ENCODE measurements around the gene DNAJC30. TPM values are rescaled to one million over a fixed set of nuclear protein-coding genes. Genes with fewer than 3 reads are reported as not detected.

Gene DNAJC30
- total RNA-seq, 1 experiment from 2014 or later, result 8.5 TPM

DNA sequence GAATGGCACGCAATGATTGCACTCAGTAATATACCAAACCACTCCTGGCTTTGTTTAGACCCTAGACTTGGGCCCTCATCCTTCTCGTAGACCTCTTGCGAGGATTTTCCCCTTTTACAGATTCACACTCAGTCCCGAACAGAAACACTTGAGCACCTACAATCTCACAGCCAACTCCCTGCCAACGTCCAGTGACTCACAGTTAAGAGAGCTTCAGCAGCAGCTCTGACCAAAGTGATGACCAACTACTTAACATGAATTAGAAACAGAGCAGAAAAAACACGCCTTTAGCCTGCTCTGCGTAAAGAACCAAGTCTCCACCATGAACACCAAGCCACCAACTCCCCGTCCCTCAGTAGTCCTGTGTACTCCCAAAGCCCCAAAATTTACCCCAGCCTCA lies 2.2 kb downstream of the DNAJC30 start:
- no peak overlapping the region for H3K27ac ChIP-seq (ENCODE audit: low read depth, low read length)
- BruUV-seq (replicated peaks), result no TSS peak
- ChIA-PET RAD21 (ENCODE audit: low non-redundant PET in 1 of 2, low total read pairs in 2 of 2, uncharacterized antibody in 2 of 2, unreplicated experiment in 2 of 2) (no interaction called here), CTCF (no interaction called here), POLR2A (no interaction called here)
- no peak overlapping the region for H3K9ac ChIP-seq (ENCODE audit: low read length)
- peaks cover 70% of the 10 kb centered on the region for H3K79me2 ChIP-seq (ENCODE audit: insufficient read depth, low read length)
- H3K27me3 ChIP-seq (ENCODE audit: insufficient read depth, low read length), result no peaks in the 10 kb centered on the region
- 0 out of 2 replicates have a peak overlapping the region, but pooled peaks have one; percentile 94 for H3K4me2 ChIP-seq (ENCODE audit: low read length)
- no peak for DNase-seq (ENCODE audit: low read depth, low spot score)
- intact Hi-C loops (cut with micrococcal nuclease), result no loop called here
- H3K9me2 ChIP-seq (ENCODE audit: insufficient read depth), result no peaks in the 10 kb centered on the region
- H3K4me3 ChIP-seq (replicated peaks in 1 of 2; ENCODE audit: low read depth in 1 of 2, low read length in 2 of 2), result no peak overlapping the region
- ATAC-seq, result no peak
- no peak overlapping the region for H2AFZ ChIP-seq (ENCODE audit: low read depth, low read length, poor library complexity, severe bottlenecking)
- peaks cover 11 to 24% of the 10 kb centered on the region in 2 experiments for H3K4me1 ChIP-seq (ENCODE audit: control insufficient read depth in 1 of 2, insufficient read depth in 2 of 2, low read length in 2 of 2)
- H3K9me3 ChIP-seq (ENCODE audit: control insufficient read depth in 1 of 2, insufficient read depth in 1 of 2, low read depth in 1 of 2, low read length in 2 of 2), result no peaks in the 10 kb centered on the region
- H3K36me3 ChIP-seq (ENCODE audit: control insufficient read depth in 1 of 2, insufficient read depth in 2 of 2, low read length in 2 of 2), result peaks cover 2 to 4% of the 10 kb centered on the region in 2 experiments; a peak in 2 of 4 replicates
- no peaks in the 10 kb centered on the region for H4K20me1 ChIP-seq (ENCODE audit: insufficient read depth)
- TF ChIP-seq EGR1 (IDR thresholded peaks at IDR 0.05; ENCODE audit: low read depth) (no peak), RAD21 (IDR thresholded peaks at IDR 0.05; ENCODE audit: low read depth) (no peak), SRF (IDR thresholded peaks at IDR 0.05; ENCODE audit: low read depth) (no peak), EZH2 (IDR thresholded peaks at IDR 0.05) (no peak), YY1 (IDR thresholded peaks at IDR 0.05; ENCODE audit: extremely low read depth, insufficient replicate concordance, low read depth, low read length) (no peak), SIN3A (IDR thresholded peaks at IDR 0.05; ENCODE audit: low read depth) (no peak), CBX3 (IDR thresholded peaks at IDR 0.05; ENCODE audit: low read depth) (no peak), TCF7L2 (IDR thresholded peaks at IDR 0.05; ENCODE audit: borderline replicate concordance, extremely low read depth, insufficient read depth, insufficient read length) (no peak)
- TF ChIP-seq, protein P1, sequence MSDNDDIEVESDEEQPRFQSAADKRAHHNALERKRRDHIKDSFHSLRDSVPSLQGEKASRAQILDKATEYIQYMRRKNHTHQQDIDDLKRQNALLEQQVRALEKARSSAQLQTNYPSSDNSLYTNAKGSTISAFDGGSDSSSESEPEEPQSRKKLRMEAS (IDR thresholded peaks at IDR 0.05), result no peak
- TF ChIP-seq, protein P2, sequence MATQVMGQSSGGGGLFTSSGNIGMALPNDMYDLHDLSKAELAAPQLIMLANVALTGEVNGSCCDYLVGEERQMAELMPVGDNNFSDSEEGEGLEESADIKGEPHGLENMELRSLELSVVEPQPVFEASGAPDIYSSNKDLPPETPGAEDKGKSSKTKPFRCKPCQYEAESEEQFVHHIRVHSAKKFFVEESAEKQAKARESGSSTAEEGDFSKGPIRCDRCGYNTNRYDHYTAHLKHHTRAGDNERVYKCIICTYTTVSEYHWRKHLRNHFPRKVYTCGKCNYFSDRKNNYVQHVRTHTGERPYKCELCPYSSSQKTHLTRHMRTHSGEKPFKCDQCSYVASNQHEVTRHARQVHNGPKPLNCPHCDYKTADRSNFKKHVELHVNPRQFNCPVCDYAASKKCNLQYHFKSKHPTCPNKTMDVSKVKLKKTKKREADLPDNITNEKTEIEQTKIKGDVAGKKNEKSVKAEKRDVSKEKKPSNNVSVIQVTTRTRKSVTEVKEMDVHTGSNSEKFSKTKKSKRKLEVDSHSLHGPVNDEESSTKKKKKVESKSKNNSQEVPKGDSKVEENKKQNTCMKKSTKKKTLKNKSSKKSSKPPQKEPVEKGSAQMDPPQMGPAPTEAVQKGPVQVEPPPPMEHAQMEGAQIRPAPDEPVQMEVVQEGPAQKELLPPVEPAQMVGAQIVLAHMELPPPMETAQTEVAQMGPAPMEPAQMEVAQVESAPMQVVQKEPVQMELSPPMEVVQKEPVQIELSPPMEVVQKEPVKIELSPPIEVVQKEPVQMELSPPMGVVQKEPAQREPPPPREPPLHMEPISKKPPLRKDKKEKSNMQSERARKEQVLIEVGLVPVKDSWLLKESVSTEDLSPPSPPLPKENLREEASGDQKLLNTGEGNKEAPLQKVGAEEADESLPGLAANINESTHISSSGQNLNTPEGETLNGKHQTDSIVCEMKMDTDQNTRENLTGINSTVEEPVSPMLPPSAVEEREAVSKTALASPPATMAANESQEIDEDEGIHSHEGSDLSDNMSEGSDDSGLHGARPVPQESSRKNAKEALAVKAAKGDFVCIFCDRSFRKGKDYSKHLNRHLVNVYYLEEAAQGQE (IDR thresholded peaks at IDR 0.05; ENCODE audit: low read depth), result no peak
- TF ChIP-seq, protein P3, sequence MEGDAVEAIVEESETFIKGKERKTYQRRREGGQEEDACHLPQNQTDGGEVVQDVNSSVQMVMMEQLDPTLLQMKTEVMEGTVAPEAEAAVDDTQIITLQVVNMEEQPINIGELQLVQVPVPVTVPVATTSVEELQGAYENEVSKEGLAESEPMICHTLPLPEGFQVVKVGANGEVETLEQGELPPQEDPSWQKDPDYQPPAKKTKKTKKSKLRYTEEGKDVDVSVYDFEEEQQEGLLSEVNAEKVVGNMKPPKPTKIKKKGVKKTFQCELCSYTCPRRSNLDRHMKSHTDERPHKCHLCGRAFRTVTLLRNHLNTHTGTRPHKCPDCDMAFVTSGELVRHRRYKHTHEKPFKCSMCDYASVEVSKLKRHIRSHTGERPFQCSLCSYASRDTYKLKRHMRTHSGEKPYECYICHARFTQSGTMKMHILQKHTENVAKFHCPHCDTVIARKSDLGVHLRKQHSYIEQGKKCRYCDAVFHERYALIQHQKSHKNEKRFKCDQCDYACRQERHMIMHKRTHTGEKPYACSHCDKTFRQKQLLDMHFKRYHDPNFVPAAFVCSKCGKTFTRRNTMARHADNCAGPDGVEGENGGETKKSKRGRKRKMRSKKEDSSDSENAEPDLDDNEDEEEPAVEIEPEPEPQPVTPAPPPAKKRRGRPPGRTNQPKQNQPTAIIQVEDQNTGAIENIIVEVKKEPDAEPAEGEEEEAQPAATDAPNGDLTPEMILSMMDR (IDR thresholded peaks at IDR 0.05 in 2 of 3, conservative IDR thresholded peaks at IDR 0.05 in 1 of 3; ENCODE audit: borderline replicate concordance in 1 of 3, insufficient read depth in 1 of 3, low read depth in 2 of 3, low read length in 2 of 3), result no peak

Measured in HCT116 (cell line).